Measurements from ENCODE around the gene SHMT2. TPM values are rescaled to one million over a fixed set of nuclear protein-coding genes. Genes with fewer than 3 reads are reported as not detected.

Gene SHMT2
- total and polyA plus RNA-seq, 2 of the 13 experiments (the other 11 are each of a cell fraction or from before 2014, with no cell fraction given): 181 to 393 TPM

- Histone ChIP-seq H2AFZ (ENCODE audit: low read length) (no peak overlapping the region), H3K27me3 (ENCODE audit: control insufficient read depth in 1 of 2, insufficient read depth in 2 of 2, low read length in 2 of 2) (peaks cover 7 to 28% of the 10 kb centered on the region in 2 experiments), H3K4me1 (ENCODE audit: insufficient read depth, low read length) (peaks cover 35% of the 10 kb centered on the region), H4K20me1 (ENCODE audit: insufficient read depth, low read length) (peaks cover 9% of the 10 kb centered on the region; the same call in 1 of the 2 replicates), H3K4me3 (replicated peaks in 1 of 3; ENCODE audit: insufficient read depth in 1 of 3, low read depth in 2 of 3, low read length in 3 of 3) (no peak overlapping the region), H3K79me2 (ENCODE audit: insufficient read depth, low read length) (no peaks in the 10 kb centered on the region), H3K9me3 (ENCODE audit: low read length) (no peaks in the 10 kb centered on the region), H3K4me2 (ENCODE audit: low read depth, low read length) (no peak overlapping the region), H3K9ac (ENCODE audit: insufficient read depth, low read depth, low read length) (no peak overlapping the region), H3K27ac (ENCODE audit: extremely low read length, insufficient read depth, low read length) (no peak overlapping the region), H3K36me3 (replicated peaks in 1 of 2; ENCODE audit: control insufficient read depth in 1 of 2, insufficient read depth in 2 of 2, low read length in 2 of 2) (peaks cover 27 to 47% of the 10 kb centered on the region in 2 experiments; a peak in 4 of 5 replicates)
- BruUV-seq (replicated peaks): no TSS peak
- TF ChIP-seq HMG20A (CRISPR knock-in tag; IDR thresholded peaks at IDR 0.05; ENCODE audit: borderline replicate concordance) (no peak), NFRKB (IDR thresholded peaks at IDR 0.05) (no peak), ZNF549 (CRISPR knock-in tag; IDR thresholded peaks at IDR 0.05) (no peak), ATF1 (CRISPR knock-in tag; IDR thresholded peaks at IDR 0.05) (no peak), ZNF230 (CRISPR knock-in tag; IDR thresholded peaks at IDR 0.05) (no peak), ZNF496 (CRISPR knock-in tag; IDR thresholded peaks at IDR 0.05; ENCODE audit: insufficient replicate concordance) (no peak), ZNF557 (CRISPR knock-in tag; IDR thresholded peaks at IDR 0.05) (no peak), SP140L (CRISPR knock-in tag; IDR thresholded peaks at IDR 0.05; ENCODE audit: borderline replicate concordance) (no peak)
- TF ChIP-seq, protein P1, sequence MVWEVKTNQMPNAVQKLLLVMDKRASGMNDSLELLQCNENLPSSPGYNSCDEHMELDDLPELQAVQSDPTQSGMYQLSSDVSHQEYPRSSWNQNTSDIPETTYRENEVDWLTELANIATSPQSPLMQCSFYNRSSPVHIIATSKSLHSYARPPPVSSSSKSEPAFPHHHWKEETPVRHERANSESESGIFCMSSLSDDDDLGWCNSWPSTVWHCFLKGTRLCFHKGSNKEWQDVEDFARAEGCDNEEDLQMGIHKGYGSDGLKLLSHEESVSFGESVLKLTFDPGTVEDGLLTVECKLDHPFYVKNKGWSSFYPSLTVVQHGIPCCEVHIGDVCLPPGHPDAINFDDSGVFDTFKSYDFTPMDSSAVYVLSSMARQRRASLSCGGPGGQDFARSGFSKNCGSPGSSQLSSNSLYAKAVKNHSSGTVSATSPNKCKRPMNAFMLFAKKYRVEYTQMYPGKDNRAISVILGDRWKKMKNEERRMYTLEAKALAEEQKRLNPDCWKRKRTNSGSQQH (CRISPR knock-in tag; IDR thresholded peaks at IDR 0.05; ENCODE audit: low read depth): no peak
- POLR2A ChIA-PET: interaction anchor here (0.8 to 2.6 kb wide), 3 partner anchors 17 to 30 kb away, joined by 3 to 14 read pairs (median 8); partner anchors contain the start of gene SHMT2
- in situ Hi-C loops (cut with HindIII; ENCODE audit: extremely low pct_ligation_motif_present, low pct_unique_long_range_greater_than_20kb) (no loop called here), intact Hi-C loops (cut with micrococcal nuclease; ENCODE audit: unreplicated experiment) (no loop called here)
- no peak for ATAC-seq
- no peak for DNase-seq (ENCODE audit: low spot score)
- CTCF ChIA-PET (ENCODE audit: low intra/inter-chr PET ratio, low total read pairs): interaction anchor here (0.5 to 9.8 kb wide), 2 partner anchors 27 to 55 kb away, joined by 3 to 308 read pairs; a partner anchor contains a TSS
- no peak for FAIRE-seq
- 94% methylated on average over 7 of the region's 7 CpGs for WGBS (ENCODE audit: low lambda C conversion rate)
Measured at GRCh38 chr12:57212701-57213057, 16.8 kb upstream of the SHMT2 start.

Data from HepG2 (cell line).